Liver (tissue), 9 donors: Measurements from ENCODE around the gene TRNT1. TPM values are rescaled to one million over a fixed set of nuclear protein-coding genes. Genes with fewer than 3 reads are reported as not detected.

Experiments
- DNase-seq: peaks from one replicate; pipeline ENCODE4 v3.0.0-alpha.2; 2017; ENCODE audit warnings: low spot score
- H3K27ac ChIP-seq, 2 donors: one replicate each; pipeline ENCODE4 v1.7.0; 2013; ENCODE audit warnings: inconsistent platforms in 2 of 2, low read length in 2 of 2, control low read depth in 1 of 2, low read depth in 1 of 2, mild to moderate bottlenecking in 1 of 2
- H3K27me3 ChIP-seq, 4 donors: one replicate each; pipeline versions ENCODE4 v1.6.1 to v1.7.0; 2013; ENCODE audit warnings: low read length in 3 of 4, inconsistent platforms in 1 of 4, mild to moderate bottlenecking in 1 of 4, moderate library complexity in 1 of 4; ENCODE audit not compliant: control insufficient read depth in 4 of 4, insufficient read depth in 4 of 4
- H3K36me3 ChIP-seq, 4 donors: one replicate each; pipeline versions ENCODE4 v1.6.1 to v1.7.0; 2013; ENCODE audit warnings: low read length in 3 of 4, mild to moderate bottlenecking in 3 of 4, low read depth in 1 of 4, moderate library complexity in 1 of 4; ENCODE audit not compliant: control insufficient read depth in 4 of 4, insufficient read depth in 3 of 4
- H3K4me1 ChIP-seq, 4 donors: one replicate each; pipeline versions ENCODE4 v1.6.1 to v1.7.0; 2013; ENCODE audit warnings: low read length in 3 of 4, mild to moderate bottlenecking in 3 of 4, moderate library complexity in 1 of 4; ENCODE audit not compliant: control insufficient read depth in 4 of 4, insufficient read depth in 4 of 4
- H3K4me3 ChIP-seq, 3 donors: one replicate each; pipeline versions ENCODE4 v1.6.1 to v1.7.0; 2013; ENCODE audit warnings: low read length in 3 of 3, control low read depth in 1 of 3, low read depth in 1 of 3, mild to moderate bottlenecking in 1 of 3
- H3K9ac ChIP-seq, 2 donors: one replicate each; pipeline ENCODE4 v1.7.0; 2013; ENCODE audit warnings: low read length in 2 of 2, mild to moderate bottlenecking in 2 of 2, moderate library complexity in 2 of 2, control low read depth in 1 of 2, low read depth in 1 of 2
- H3K9me3 ChIP-seq, 4 donors: one replicate each; pipeline versions ENCODE4 v1.6.1 to v1.7.0; 2013; ENCODE audit warnings: low read length in 3 of 4; ENCODE audit not compliant: control insufficient read depth in 4 of 4
- CTCF ChIP-seq: fragments of 150-350 bp; IDR thresholded peaks from 2 replicates; pipeline ENCODE4 v1.5.1; 2017; ENCODE audit warnings: improper control_type of control experiment, low read depth, low read length; ENCODE audit not compliant: missing input control
- HNF4A ChIP-seq, 2 donors: conservative IDR thresholded peaks; 2 replicates each; pipeline ENCODE4 v1.6.1; 2016; ENCODE audit warnings: antibody characterized with exemption in 2 of 2, mild to moderate bottlenecking in 2 of 2
- HNF4G ChIP-seq: IDR thresholded peaks from 2 replicates; pipeline ENCODE4 v1.6.1; 2016; ENCODE audit warnings: antibody characterized with exemption
- JUND ChIP-seq, 2 donors: IDR thresholded peaks; 2 replicates each; pipeline ENCODE4 v1.6.1; 2016; ENCODE audit warnings: antibody characterized with exemption in 2 of 2
- MAX ChIP-seq: IDR thresholded peaks from 2 replicates; pipeline ENCODE4 v1.6.1; 2016; ENCODE audit warnings: antibody characterized with exemption
- RAD21 ChIP-seq, 2 donors: IDR thresholded peaks; 2 replicates each; pipeline ENCODE4 v1.6.1; 2016; ENCODE audit warnings: antibody characterized with exemption in 2 of 2, mild to moderate bottlenecking in 2 of 2
- REST ChIP-seq: IDR thresholded peaks from 2 replicates; pipeline ENCODE4 v1.6.1; 2016; ENCODE audit warnings: antibody characterized with exemption, mild to moderate bottlenecking
- RXRA ChIP-seq, 2 donors: IDR thresholded peaks; 2 replicates each; pipeline ENCODE4 v1.6.1; 2017 to 2018; ENCODE audit warnings: antibody characterized with exemption in 2 of 2, mild to moderate bottlenecking in 1 of 2
- YY1 ChIP-seq: IDR thresholded peaks from 2 replicates; pipeline ENCODE4 v1.6.1; 2016; ENCODE audit warnings: antibody characterized with exemption, mild to moderate bottlenecking
- WGBS: extraction: QIAGEN DNeasy Blood & Tissue Kit; methylation state at CpG from one replicate; pipeline ENCODE4 v1.1.7; 2013; 5-methylcytosine and 5-hydroxymethylcytosine counted together
- polyA plus RNA-seq, 2 donors: library from polyadenylated mRNA; stranded (reverse) in 1 of 2; unstranded in 1 of 2; fragments of 200-250 nt in 1 of 2; fragments of >200 nt in 1 of 2; fragmentation: Nextera tagmentation in 1 of 2; extraction: Ambion mirVana in 1 of 2; gene quantifications; one replicate each; pipeline versions ENCODE4 v1.2.1 to v1.2.3, GENCODE V29; 2013 to 2015
- total RNA-seq, 2 donors: library from RNA; depleted of rRNA; stranded (reverse); fragments of >200 nt; gene quantifications; one replicate each; pipeline ENCODE4 v1.2.3, GENCODE V29; 2014
- donor health status: healthy.
- donor health status: healthy.
- donor health status: healthy.
- donor health status: healthy.
- donor health status: healthy.

Gene TRNT1
- total and polyA plus RNA-seq, 4 donors: 6.4 to 18.2 (median 11.3) TPM

GRCh38 chr3:3177861-3178497 lies 51.2 kb downstream of the TRNT1 start:
- peak overlapping the region; percentile 29 to 88 for H3K9ac ChIP-seq
- peaks cover 6 to 32% (median 26%) of the 10 kb centered on the region in 4 donors for H3K4me1 ChIP-seq

GRCh38 chr3:3178498-3179328 lies 52.0 kb downstream of the TRNT1 start:
- Histone ChIP-seq H3K4me1 (peaks cover 6 to 31% (median 21%) of the 10 kb centered on the region in 4 donors), H3K36me3 (peaks cover 3 to 9% (median 6%) of the 10 kb centered on the region in 4 donors), H3K9ac (peak overlapping the region; percentile 81 to 88), H3K4me3 (peak overlapping the region; percentile 90 to 99 (median 96)), H3K9me3 (no peaks in the 10 kb centered on the region), H3K27me3 (no peaks in the 10 kb centered on the region), H3K27ac (peak overlapping the region; percentile 83 to 89)
- WGBS: 14% methylated on average over 16 of the region's 16 CpGs
- TF ChIP-seq HNF4G (peak; percentile 9), RXRA (IDR thresholded peaks at IDR 0.05) (no peak), YY1 (no peak), HNF4A (conservative IDR thresholded peaks at IDR 0.05) (peak; percentile 57 to 58), MAX (no peak)
- no peak for DNase-seq

More at GRCh38 chr3:3177861-3178497, 51.2 kb downstream of the TRNT1 start:
- 36% methylated on average over 10 of the region's 10 CpGs for WGBS
- Histone ChIP-seq H3K27ac (peak overlapping the region in 1 of 2 donors; percentile 16), H3K36me3 (peaks cover 3 to 12% (median 7%) of the 10 kb centered on the region in 4 donors), H3K27me3 (no peaks in the 10 kb centered on the region), H3K9me3 (no peaks in the 10 kb centered on the region), H3K4me3 (peak overlapping the region in 2 of 3 donors; percentile 96 to 99)
- TF ChIP-seq MAX (no peak), RAD21 (IDR thresholded peaks at IDR 0.05) (no peak), CTCF (no peak), REST (no peak), JUND (IDR thresholded peaks at IDR 0.05) (peak; percentile 61 to 65)
- no peak for DNase-seq
